Vagina (tissue), 2 donors: ENCODE data around the gene VANGL2. TPM values are rescaled to one million over a fixed set of nuclear protein-coding genes. Genes with fewer than 3 reads are reported as not detected.

ENCODE experiments used
- DNase-seq, 2 donors: peaks; one replicate each; pipeline ENCODE4 v3.0.0-alpha.2; 2017; ENCODE audit errors: extremely low spot score in 2 of 2
- H3K27ac ChIP-seq: fragments of 200-600 bp; sonication (generic); one replicate; pipeline ENCODE4 v1.5.1; 2019
- H3K27me3 ChIP-seq: fragments of 200-600 bp; sonication (generic); one replicate; pipeline ENCODE4 v1.5.1; 2019
- H3K36me3 ChIP-seq, 2 donors: fragments of 200-600 bp; sonication (generic); one replicate each; pipeline ENCODE4 v1.5.1; 2017 to 2019
- H3K4me1 ChIP-seq: fragments of 200-600 bp; sonication (generic); one replicate; pipeline ENCODE4 v1.5.1; 2019
- H3K4me3 ChIP-seq, 2 donors: fragments of 200-600 bp; sonication (generic); 1 replicate in 1 of 2; 2 replicates in 1 of 2; pipeline ENCODE4 v1.5.1; 2016 to 2019
- H3K9me3 ChIP-seq: fragments of 200-600 bp; sonication (generic); one replicate; pipeline ENCODE4 v1.5.1; 2019
- POLR2A ChIP-seq, 2 donors: fragments of 450-650 bp; IDR thresholded peaks; one replicate each; pipeline ENCODE4 v1.6.1; 2017; ENCODE audit warnings: antibody characterized with exemption in 2 of 2, mild to moderate bottlenecking in 2 of 2, moderate library complexity in 2 of 2
- POLR2AphosphoS5 ChIP-seq, 2 donors: sonication (generic); formaldehyde crosslinking; IDR thresholded peaks; one replicate each; pipeline ENCODE4 v1.9.0; 2017; ENCODE audit warnings: antibody characterized with exemption in 2 of 2, mild to moderate bottlenecking in 2 of 2, low read depth in 1 of 2; ENCODE audit not compliant: insufficient read depth in 1 of 2
- intact Hi-C: fragments of 100-400 bp; cut with DNase I; formaldehyde crosslinking; loops from one replicate; pipeline ENCODE4 v1.15.1; 2023
- total RNA-seq: library from RNA; depleted of rRNA; stranded (reverse); fragments of >200 nt; gene quantifications from one replicate; pipeline ENCODE4 v1.2.3, GENCODE V29; 2016
- TF ChIP-seq, protein P1 (sequence below), 3 experiments: fragments of 450-650 bp in 2 of 3; fragments of 200-600 bp in 1 of 3; sonication (generic) in 1 of 3; IDR thresholded peaks; one replicate each; pipeline ENCODE4 v1.5.1; 2017 to 2019; ENCODE audit warnings: antibody characterized with exemption in 3 of 3, mild to moderate bottlenecking in 2 of 3, moderate library complexity in 2 of 3

The VANGL2 gene
- total RNA-seq, 1 donor from 2014 or later: 11.0 TPM

DNA sequence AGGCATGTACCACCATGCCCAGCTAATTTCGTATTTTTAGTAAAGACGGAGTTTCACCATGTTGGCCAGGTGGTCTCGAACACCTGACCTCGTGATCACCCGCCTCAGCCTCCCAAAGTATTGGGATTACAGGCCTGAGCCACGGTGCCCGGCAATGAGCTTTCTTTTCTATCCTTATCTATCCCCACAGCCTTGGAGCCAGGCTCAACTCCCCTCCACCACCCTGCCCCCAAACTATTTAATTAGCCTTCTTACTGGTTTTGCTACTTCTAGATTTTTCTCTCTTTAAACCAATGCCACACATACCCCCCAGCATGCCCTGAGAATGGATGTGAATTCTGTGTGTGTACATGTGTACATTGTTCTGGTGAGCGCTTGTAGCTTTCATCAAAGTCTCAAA, 5.7 kb upstream of the VANGL2 start:
- Histone ChIP-seq H3K27me3 (no peaks in the 10 kb centered on the region), H3K4me1 (no peaks in the 10 kb centered on the region), H3K9me3 (no peaks in the 10 kb centered on the region), H3K27ac (no peak overlapping the region), H3K36me3 (no peaks in the 10 kb centered on the region), H3K4me3 (no peak overlapping the region)
- intact Hi-C loops: no loop called here
- peak in 1 of 2 donors; percentile 18 for DNase-seq
- TF ChIP-seq, protein P1, sequence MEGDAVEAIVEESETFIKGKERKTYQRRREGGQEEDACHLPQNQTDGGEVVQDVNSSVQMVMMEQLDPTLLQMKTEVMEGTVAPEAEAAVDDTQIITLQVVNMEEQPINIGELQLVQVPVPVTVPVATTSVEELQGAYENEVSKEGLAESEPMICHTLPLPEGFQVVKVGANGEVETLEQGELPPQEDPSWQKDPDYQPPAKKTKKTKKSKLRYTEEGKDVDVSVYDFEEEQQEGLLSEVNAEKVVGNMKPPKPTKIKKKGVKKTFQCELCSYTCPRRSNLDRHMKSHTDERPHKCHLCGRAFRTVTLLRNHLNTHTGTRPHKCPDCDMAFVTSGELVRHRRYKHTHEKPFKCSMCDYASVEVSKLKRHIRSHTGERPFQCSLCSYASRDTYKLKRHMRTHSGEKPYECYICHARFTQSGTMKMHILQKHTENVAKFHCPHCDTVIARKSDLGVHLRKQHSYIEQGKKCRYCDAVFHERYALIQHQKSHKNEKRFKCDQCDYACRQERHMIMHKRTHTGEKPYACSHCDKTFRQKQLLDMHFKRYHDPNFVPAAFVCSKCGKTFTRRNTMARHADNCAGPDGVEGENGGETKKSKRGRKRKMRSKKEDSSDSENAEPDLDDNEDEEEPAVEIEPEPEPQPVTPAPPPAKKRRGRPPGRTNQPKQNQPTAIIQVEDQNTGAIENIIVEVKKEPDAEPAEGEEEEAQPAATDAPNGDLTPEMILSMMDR (IDR thresholded peaks at IDR 0.05): no peak
- TF ChIP-seq POLR2AphosphoS5 (IDR thresholded peaks at IDR 0.05; ENCODE audit: insufficient read depth in 1 of 2, low read depth in 1 of 2) (no peak), POLR2A (IDR thresholded peaks at IDR 0.05) (no peak)

- no peaks in the 10 kb centered on the region for H3K27me3 ChIP-seq
- DNase-seq: peak in 1 of 2 donors; percentile 58
- peaks cover 17% of the 10 kb centered on the region for H3K4me1 ChIP-seq
- no peaks in the 10 kb centered on the region for H3K36me3 ChIP-seq
- intact Hi-C loops: no loop called here
- TF ChIP-seq, protein P1 (IDR thresholded peaks at IDR 0.05): no peak
- TF ChIP-seq POLR2AphosphoS5 (IDR thresholded peaks at IDR 0.05; ENCODE audit: insufficient read depth in 1 of 2, low read depth in 1 of 2): no peak
- TF ChIP-seq POLR2A (IDR thresholded peaks at IDR 0.05): no peak
- no peak overlapping the region for H3K4me3 ChIP-seq
- no peaks in the 10 kb centered on the region for H3K9me3 ChIP-seq
- H3K27ac ChIP-seq: no peak overlapping the region
Observed at GRCh38 chr1:160397651-160398050, 2.7 kb upstream of the VANGL2 start.

DNA sequence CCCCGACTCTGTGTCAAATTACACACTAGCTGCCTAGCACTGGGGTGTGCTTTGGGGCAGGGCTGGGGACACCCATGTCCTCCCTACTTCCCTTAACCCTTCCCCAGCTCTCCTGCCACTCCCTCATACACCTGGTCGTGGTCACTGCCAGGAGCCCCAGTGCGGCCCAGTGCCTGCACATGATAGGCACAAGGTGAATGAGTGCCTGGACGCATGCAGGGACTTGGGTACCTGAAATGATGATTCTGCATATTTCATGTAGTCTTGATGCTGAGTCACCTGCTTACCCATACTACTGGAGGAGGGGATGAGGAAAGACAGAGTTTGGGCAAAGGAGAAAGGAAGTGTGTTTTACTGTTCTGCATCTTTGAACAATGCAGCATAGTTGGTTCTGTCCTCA, 1.5 kb upstream of the VANGL2 start:
- intact Hi-C loops: no loop called here
- H3K36me3 ChIP-seq: no peaks in the 10 kb centered on the region
- H3K27me3 ChIP-seq: no peaks in the 10 kb centered on the region
- no peaks in the 10 kb centered on the region for H3K9me3 ChIP-seq
- DNase-seq: peak in 1 of 2 donors; percentile 82
- TF ChIP-seq POLR2A (IDR thresholded peaks at IDR 0.05) (no peak), POLR2AphosphoS5 (IDR thresholded peaks at IDR 0.05; ENCODE audit: insufficient read depth in 1 of 2, low read depth in 1 of 2) (no peak)
- TF ChIP-seq, protein P1 (IDR thresholded peaks at IDR 0.05): no peak
- peaks cover 17% of the 10 kb centered on the region for H3K4me1 ChIP-seq
- no peak overlapping the region for H3K4me3 ChIP-seq
- no peak overlapping the region for H3K27ac ChIP-seq

GRCh38 chr1:160399544-160400222, 681 bp upstream of the VANGL2 start:
- TF ChIP-seq POLR2A (IDR thresholded peaks at IDR 0.05) (no peak), POLR2AphosphoS5 (IDR thresholded peaks at IDR 0.05; ENCODE audit: insufficient read depth in 1 of 2, low read depth in 1 of 2) (no peak)
- TF ChIP-seq, protein P1 (IDR thresholded peaks at IDR 0.05): no peak
- Histone ChIP-seq H3K36me3 (no peaks in the 10 kb centered on the region), H3K4me1 (peaks cover 17% of the 10 kb centered on the region), H3K27me3 (no peaks in the 10 kb centered on the region), H3K9me3 (no peaks in the 10 kb centered on the region), H3K4me3 (peak overlapping the region; percentile 69 to 75), H3K27ac (peak overlapping the region; percentile 88)
- intact Hi-C loops: no loop called here
- DNase-seq: no peak
